Gastroesophageal sphincter (tissue), 4 donors: ENCODE data around the gene SMARCA4. TPM values are rescaled to one million over a fixed set of nuclear protein-coding genes. Genes with fewer than 3 reads are reported as not detected.
"Not testable (repeated sequence)": the region's sequence is repeated elsewhere in the genome, so short reads cannot be mapped to it uniquely, and the experiment has no call there.

ENCODE experiments used
- ATAC-seq: fragments of 150-250 bp; one replicate; pipeline ENCODE4 v1.9.1; 2016; ENCODE audit warnings: mild to moderate bottlenecking, moderate library complexity
- H3K27ac ChIP-seq, 4 donors: fragments of 200-600 bp; sonication (generic) in 3 of 4; 1 replicate in 3 of 4; 2 replicates in 1 of 4; pipeline ENCODE4 v1.5.1; 2016 to 2019
- H3K27me3 ChIP-seq: fragments of 200-600 bp; sonication (generic); one replicate; pipeline ENCODE4 v1.5.1; 2019
- H3K36me3 ChIP-seq, 2 donors: fragments of 200-600 bp; sonication (generic); one replicate each; pipeline ENCODE4 v1.5.1; 2019; ENCODE audit warnings: control low read depth in 1 of 2
- H3K4me1 ChIP-seq, 3 donors: fragments of 200-600 bp; sonication (generic); 1 replicate in 2 of 3; 2 replicates in 1 of 3; pipeline ENCODE4 v1.5.1; 2016 to 2019; ENCODE audit warnings: control low read depth in 2 of 3
- H3K4me3 ChIP-seq, 2 donors: fragments of 200-600 bp; sonication (generic); one replicate each; pipeline ENCODE4 v1.5.1; 2019; ENCODE audit warnings: mild to moderate bottlenecking in 1 of 2, moderate library complexity in 1 of 2
- H3K9me3 ChIP-seq, 3 donors: fragments of 200-600 bp; sonication (generic); one replicate each; pipeline ENCODE4 v1.5.1; 2017 to 2019; ENCODE audit warnings: control low read depth in 2 of 3
- EP300 ChIP-seq: sonication (generic); formaldehyde crosslinking; IDR thresholded peaks from one replicate; pipeline ENCODE4 v1.6.1; 2017; ENCODE audit warnings: antibody characterized with exemption, mild to moderate bottlenecking
- POLR2A ChIP-seq, 2 donors: fragments of 450-650 bp; IDR thresholded peaks; one replicate each; pipeline ENCODE4 v1.6.1; 2017; ENCODE audit warnings: antibody characterized with exemption in 2 of 2, mild to moderate bottlenecking in 2 of 2, moderate library complexity in 1 of 2
- POLR2AphosphoS5 ChIP-seq: sonication (generic); formaldehyde crosslinking; IDR thresholded peaks from one replicate; pipeline ENCODE4 v1.6.1; 2017; ENCODE audit warnings: antibody characterized with exemption
- WGBS, 2 donors: methylation state at CpG; one replicate each; pipeline ENCODE4 v1.1.5; 2018; ENCODE audit warnings: low coverage in 1 of 2; 5-methylcytosine and 5-hydroxymethylcytosine counted together
- total RNA-seq, 4 donors: library from RNA; depleted of rRNA; stranded (reverse); fragments of >200 nt; gene quantifications; one replicate each; pipeline ENCODE4 v1.1.0, GENCODE V29; 2016
- TF ChIP-seq, protein P1 (sequence below), 4 experiments: fragments of 200-600 bp in 2 of 4; fragments of 450-650 bp in 2 of 4; sonication (generic) in 1 of 4; IDR thresholded peaks; one replicate each; pipeline ENCODE4 v1.5.1; 2017 to 2019; ENCODE audit warnings: antibody characterized with exemption in 4 of 4, mild to moderate bottlenecking in 2 of 4, moderate library complexity in 2 of 4

SMARCA4 gene
- total RNA-seq, 4 donors from 2014 or later = 37.8 to 77.9 (median 51.1) TPM

DNA sequence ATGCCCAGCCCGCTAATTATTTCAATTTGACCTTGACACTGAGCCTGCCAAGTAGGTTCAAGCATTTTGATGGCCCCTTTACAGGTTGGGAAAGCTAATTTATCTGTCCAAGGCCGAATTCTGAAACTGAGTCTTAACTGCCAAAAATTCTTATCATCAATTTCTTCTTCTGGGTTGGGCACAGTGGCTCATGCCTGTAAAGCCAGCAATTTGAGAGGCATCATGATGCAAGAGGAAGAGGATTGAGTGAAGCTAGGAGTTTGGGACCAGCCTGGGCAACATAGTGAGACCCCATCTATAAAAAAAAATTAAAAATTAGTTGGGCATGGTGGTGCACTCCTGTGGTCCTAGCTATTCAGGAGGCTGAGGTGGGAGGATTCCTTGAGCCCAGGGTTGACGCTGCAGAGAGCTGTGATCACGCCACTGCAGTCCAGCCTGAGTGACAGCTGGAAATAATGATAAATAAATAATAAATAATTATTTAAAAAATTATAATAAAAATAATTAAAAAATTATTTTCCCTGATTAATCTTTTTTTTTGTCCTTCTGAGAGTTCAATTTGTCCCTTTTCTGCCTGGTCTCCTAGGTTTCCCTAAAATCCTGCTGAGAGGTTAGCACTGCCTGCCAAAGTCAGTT is 127.2 kb downstream of the SMARCA4 start:
- Histone ChIP-seq H3K27ac (peak overlapping the region; percentile 96 to 99 (median 97)), H3K4me1 (peaks cover 2 to 79% (median 21%) of the 10 kb centered on the region in 3 donors), H3K27me3 (no peaks in the 10 kb centered on the region), H3K4me3 (no peak overlapping the region), H3K36me3 (no peaks in the 10 kb centered on the region), H3K9me3 (no peaks in the 10 kb centered on the region)
- TF ChIP-seq POLR2A (IDR thresholded peaks at IDR 0.05) (no peak), EP300 (no peak), POLR2AphosphoS5 (no peak)
- TF ChIP-seq, protein P1, sequence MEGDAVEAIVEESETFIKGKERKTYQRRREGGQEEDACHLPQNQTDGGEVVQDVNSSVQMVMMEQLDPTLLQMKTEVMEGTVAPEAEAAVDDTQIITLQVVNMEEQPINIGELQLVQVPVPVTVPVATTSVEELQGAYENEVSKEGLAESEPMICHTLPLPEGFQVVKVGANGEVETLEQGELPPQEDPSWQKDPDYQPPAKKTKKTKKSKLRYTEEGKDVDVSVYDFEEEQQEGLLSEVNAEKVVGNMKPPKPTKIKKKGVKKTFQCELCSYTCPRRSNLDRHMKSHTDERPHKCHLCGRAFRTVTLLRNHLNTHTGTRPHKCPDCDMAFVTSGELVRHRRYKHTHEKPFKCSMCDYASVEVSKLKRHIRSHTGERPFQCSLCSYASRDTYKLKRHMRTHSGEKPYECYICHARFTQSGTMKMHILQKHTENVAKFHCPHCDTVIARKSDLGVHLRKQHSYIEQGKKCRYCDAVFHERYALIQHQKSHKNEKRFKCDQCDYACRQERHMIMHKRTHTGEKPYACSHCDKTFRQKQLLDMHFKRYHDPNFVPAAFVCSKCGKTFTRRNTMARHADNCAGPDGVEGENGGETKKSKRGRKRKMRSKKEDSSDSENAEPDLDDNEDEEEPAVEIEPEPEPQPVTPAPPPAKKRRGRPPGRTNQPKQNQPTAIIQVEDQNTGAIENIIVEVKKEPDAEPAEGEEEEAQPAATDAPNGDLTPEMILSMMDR (IDR thresholded peaks at IDR 0.05) = no peak
- ATAC-seq = no peak
- WGBS, 2 donors = 62 to 82% methylated on average over 3 to 4 of the region's 4 CpGs

DNA sequence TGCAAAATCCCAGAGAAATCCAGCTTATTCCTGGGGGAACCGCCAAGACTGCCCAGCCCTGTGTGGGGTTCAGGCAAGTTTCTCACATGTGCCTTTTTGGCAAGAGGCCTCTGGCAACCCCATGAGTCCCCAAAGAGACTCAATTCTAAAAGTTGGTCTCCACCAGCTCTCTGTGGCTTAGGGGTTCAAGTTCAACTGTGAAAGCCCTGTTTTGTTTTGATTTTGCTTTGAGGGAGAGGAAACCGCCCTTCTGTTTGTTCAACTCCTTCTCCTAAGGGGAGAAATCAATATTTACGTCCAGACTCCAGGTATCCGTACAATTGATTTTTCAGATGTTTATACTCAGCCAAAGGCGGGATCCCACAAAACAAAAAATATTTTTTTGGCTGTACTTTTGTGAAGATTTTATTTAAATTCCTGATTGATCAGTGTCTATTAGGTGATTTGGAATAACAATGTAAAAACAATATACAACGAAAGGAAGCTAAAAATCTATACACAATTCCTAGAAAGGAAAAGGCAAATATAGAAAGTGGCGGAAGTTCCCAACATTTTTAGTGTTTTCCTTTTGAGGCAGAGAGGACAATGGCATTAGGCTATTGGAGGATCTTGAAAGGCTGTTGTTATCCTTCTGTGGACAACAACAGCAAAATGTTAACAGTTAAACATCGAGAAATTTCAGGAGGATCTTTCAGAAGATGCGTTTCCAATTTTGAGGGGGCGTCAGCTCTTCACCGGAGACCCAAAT is 127.8 kb downstream of the SMARCA4 start:
- no peaks in the 10 kb centered on the region for H3K27me3 ChIP-seq
- WGBS, 2 donors = 5 to 21% methylated on average over 6 to 8 of the region's 11 CpGs
- TF ChIP-seq EP300 (no peak), POLR2A (IDR thresholded peaks at IDR 0.05) (no peak), POLR2AphosphoS5 (no peak)
- TF ChIP-seq, protein P1 (IDR thresholded peaks at IDR 0.05) = no peak
- peak overlapping the region; percentile 70 to 76 for H3K4me3 ChIP-seq
- no peak for ATAC-seq
- H3K36me3 ChIP-seq = no peaks in the 10 kb centered on the region
- H3K4me1 ChIP-seq = peaks cover 2 to 81% (median 21%) of the 10 kb centered on the region in 3 donors
- H3K9me3 ChIP-seq = no peaks in the 10 kb centered on the region
- H3K27ac ChIP-seq = peak overlapping the region; percentile 96 to 99 (median 97)

DNA sequence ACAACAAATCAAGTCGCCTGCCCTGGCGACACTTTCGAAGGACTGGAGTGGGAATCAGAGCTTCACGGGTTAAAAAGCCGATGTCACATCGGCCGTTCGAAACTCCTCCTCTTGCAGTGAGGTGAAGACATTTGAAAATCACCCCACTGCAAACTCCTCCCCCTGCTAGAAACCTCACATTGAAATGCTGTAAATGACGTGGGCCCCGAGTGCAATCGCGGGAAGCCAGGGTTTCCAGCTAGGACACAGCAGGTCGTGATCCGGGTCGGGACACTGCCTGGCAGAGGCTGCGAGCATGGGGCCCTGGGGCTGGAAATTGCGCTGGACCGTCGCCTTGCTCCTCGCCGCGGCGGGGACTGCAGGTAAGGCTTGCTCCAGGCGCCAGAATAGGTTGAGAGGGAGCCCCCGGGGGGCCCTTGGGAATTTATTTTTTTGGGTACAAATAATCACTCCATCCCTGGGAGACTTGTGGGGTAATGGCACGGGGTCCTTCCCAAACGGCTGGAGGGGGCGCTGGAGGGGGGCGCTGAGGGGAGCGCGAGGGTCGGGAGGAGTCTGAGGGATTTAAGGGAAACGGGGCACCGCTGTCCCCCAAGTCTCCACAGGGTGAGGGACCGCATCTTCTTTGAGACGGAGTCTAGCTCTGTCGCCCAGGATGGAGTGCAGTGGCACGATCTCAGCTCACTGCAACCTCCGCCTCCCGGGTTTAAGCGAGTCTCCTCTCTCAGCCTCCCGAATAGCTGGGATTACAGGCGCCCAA is 128.6 kb downstream of the SMARCA4 start, which contains the start of gene LDLR:
TSS of gene LDLR (plus strand) at position 210 of the 760 bp plus-strand sequence. CDS start at position 296, 86 bp downstream.
- H3K36me3 ChIP-seq = no peaks in the 10 kb centered on the region
- ATAC-seq = peak; percentile 52
- H3K27me3 ChIP-seq = no peaks in the 10 kb centered on the region
- 2% methylated on average over 11 of the region's 43 CpGs; no CpG with 5 or more reads in 1 of the 2 donors for WGBS, 2 donors
- peak within 1 kb of the TSS; percentile 96 to 99 (median 97) for H3K27ac ChIP-seq
- no peaks in the 10 kb centered on the region for H3K9me3 ChIP-seq
- peaks cover 2 to 81% (median 21%) of the 10 kb centered on the region in 3 donors for H3K4me1 ChIP-seq
- H3K4me3 ChIP-seq = peak within 1 kb of the TSS; percentile 70 to 76
- TF ChIP-seq POLR2A (IDR thresholded peaks at IDR 0.05) (peak; percentile 42 to 83), EP300 (peak; percentile 23), POLR2AphosphoS5 (peak; percentile 99)
- TF ChIP-seq, protein P1 (IDR thresholded peaks at IDR 0.05) = peak in 1 of 4 experiments; percentile 1

DNA sequence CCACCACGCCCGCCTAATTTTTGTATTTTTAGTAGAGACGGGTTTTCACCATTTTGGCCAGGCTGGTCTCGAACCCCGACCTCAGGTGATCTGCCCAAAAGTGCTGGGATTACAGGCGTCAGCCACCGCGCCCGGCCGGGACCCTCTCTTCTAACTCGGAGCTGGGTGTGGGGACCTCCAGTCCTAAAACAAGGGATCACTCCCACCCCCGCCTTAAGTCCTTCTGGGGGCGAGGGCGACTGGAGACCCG is 129.1 kb downstream of the SMARCA4 start:
- not testable (repeated sequence) for H3K36me3 ChIP-seq, H3K9me3 ChIP-seq, H3K27me3 ChIP-seq
- TF ChIP-seq, protein P1 (IDR thresholded peaks at IDR 0.05) = peak in 2 of 4 experiments; percentile 1 to 13
- Histone ChIP-seq H3K4me3 (peak overlapping the region; percentile 70 to 76), H3K4me1 (peaks cover 2 to 81% (median 17%) of the 10 kb centered on the region in 3 donors), H3K27ac (peak overlapping the region; percentile 96 to 99 (median 97))
- peak; percentile 7 for ATAC-seq
- 0% methylated on average over 3 of the region's 15 CpGs; no CpG with 5 or more reads in 1 of the 2 donors for WGBS, 2 donors
